ENCODE measurements around the gene GPC6.

The GPC6 gene

DNA sequence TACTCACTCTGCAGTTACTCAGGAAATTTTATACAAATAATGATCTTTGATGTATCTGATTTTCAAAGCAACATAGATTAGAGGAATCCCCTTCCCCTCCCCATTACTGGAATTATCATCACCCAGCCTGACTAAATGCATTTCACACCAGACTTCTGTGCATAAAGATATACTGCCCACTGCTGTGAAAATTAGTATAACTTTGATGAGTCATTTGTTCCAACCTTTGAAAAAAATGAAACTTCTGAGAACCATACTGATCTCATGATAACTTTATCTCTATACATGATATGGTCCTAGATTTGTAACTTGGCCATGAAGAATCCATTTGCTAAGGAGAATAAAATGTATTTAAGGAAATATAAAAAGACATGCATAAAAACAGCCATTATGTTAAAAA lies 63.9 kb downstream of the GPC6 start:
- ATAC-seq (replicated peaks; ENCODE audit: extremely low read depth, poor library complexity, severe bottlenecking) = no peak
- H3K36me3 Mint-ChIP-seq (ENCODE audit: insufficient read depth) = no peaks in the 10 kb centered on the region

GRCh38 chr13:93292366-93292765 lies 65.8 kb downstream of the GPC6 start:
- Mint-ChIP-seq H3K4me1 (no peaks in the 10 kb centered on the region), H3K27ac (ENCODE audit: low read depth) (no peak overlapping the region), H3K9me3 (no peaks in the 10 kb centered on the region)

More for the DNA sequence above, 63.9 kb downstream of the GPC6 start:
- DNase-seq (ENCODE audit: low spot score in 2 of 2) = no peak
- Mint-ChIP-seq H3K4me1 (no peaks in the 10 kb centered on the region), H3K9me3 (no peaks in the 10 kb centered on the region), H3K27ac (ENCODE audit: low read depth) (no peak overlapping the region), H3K4me3 (no peak overlapping the region), H3K27me3 (no peaks in the 10 kb centered on the region)

DNA sequence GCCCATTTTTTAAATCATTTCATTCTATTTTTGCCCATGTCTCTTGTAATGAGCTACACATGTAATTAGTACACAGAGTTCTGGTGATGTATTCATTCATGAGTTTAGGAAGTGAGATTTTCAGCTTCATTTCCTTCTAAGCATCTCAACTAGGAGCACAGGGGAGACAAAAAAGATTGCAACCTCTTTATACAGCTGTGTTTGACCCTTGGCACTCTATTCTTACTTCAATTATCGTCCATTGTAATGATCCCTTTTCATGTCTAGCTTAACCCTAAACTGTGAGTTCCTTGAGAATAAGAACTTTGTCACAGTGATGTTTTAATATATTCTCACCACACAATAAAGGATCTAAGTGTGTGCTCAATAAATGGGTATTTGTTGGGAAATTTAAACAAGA lies 67.1 kb downstream of the GPC6 start:
- Mint-ChIP-seq H3K4me3 (no peak overlapping the region), H3K4me1 (no peaks in the 10 kb centered on the region), H3K9me3 (no peaks in the 10 kb centered on the region), H3K27ac (ENCODE audit: low read depth) (no peak overlapping the region), H3K36me3 (ENCODE audit: insufficient read depth) (no peaks in the 10 kb centered on the region), H3K27me3 (no peaks in the 10 kb centered on the region)
- ATAC-seq (replicated peaks; ENCODE audit: extremely low read depth, poor library complexity, severe bottlenecking) (no peak), DNase-seq (ENCODE audit: low spot score in 2 of 2) (no peak)

More at GRCh38 chr13:93292366-93292765, 65.8 kb downstream of the GPC6 start:
- no peak overlapping the region for H3K4me3 Mint-ChIP-seq
- no peaks in the 10 kb centered on the region for H3K27me3 Mint-ChIP-seq
- ATAC-seq (replicated peaks; ENCODE audit: extremely low read depth, poor library complexity, severe bottlenecking) (no peak), DNase-seq (ENCODE audit: low spot score in 2 of 2) (no peak)
- no peaks in the 10 kb centered on the region for H3K36me3 Mint-ChIP-seq (ENCODE audit: insufficient read depth)

DNA sequence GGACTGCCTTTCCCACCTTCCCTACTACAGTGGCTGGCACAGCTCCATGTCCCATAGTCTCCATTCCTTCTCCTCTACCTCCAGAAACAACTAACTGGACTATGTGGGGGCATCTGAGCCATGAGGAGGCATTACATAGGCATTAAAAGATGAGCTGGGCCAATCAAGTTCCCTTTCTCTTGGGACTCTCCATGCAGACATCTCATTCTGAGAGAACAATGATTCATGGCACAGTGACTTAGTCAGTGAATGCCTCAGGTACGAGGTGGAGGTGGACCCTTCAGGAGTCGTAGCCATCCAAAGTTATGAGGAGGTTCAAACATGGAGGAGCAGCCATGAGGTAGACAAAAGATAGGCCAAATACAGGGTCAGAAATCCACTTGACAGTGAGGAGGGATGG lies 70.0 kb downstream of the GPC6 start:
- Mint-ChIP-seq H3K9me3 (no peaks in the 10 kb centered on the region), H3K36me3 (ENCODE audit: insufficient read depth) (no peaks in the 10 kb centered on the region), H3K27me3 (no peaks in the 10 kb centered on the region), H3K27ac (ENCODE audit: low read depth) (no peak overlapping the region), H3K4me3 (no peak overlapping the region), H3K4me1 (no peaks in the 10 kb centered on the region)
- ATAC-seq (replicated peaks; ENCODE audit: extremely low read depth, poor library complexity, severe bottlenecking) (no peak), DNase-seq (ENCODE audit: low spot score in 2 of 2) (no peak)

DNA sequence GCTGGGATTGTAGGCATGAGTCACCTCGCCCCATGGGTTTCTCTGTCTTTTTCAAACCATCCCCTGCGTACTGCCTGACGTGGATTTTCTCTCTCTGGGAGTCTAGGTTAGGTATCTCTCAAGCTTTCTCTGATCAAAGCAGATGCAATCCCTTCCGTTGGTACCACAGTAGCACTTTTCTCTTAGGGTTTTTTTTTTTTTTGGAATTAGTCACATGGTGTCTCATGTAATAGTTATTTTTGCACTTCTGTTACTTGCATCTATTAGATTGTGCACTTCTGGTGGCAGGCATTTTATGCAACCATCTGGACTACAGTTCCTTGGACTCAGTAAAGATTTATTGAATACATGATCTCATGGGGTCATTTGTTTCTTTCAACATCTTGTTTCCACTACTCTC lies 72.1 kb downstream of the GPC6 start:
- Mint-ChIP-seq H3K27me3 (no peaks in the 10 kb centered on the region), H3K27ac (ENCODE audit: low read depth) (no peak overlapping the region), H3K9me3 (no peaks in the 10 kb centered on the region)

DNA sequence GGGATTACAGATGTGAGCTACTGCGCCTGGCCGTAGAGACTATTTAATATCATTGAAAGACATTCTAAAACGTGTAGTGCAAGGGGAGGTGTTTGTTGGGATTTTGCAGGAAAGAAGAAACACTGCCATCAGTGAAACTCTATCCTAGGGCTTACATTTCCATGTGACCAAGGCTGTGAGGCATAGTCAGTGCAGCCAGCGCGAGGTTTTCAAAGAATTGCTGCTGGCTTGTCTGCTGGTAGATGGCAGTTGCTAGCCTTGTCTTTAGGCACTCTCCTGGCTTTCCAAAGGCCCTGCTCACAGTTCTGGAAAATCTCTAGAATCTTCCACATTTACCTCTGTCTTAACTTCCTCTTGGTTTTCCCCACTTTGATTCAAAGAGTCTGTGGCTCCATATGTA lies 77.5 kb downstream of the GPC6 start:
- no peaks in the 10 kb centered on the region for H3K9me3 Mint-ChIP-seq
- H3K4me1 Mint-ChIP-seq = no peaks in the 10 kb centered on the region
- no peaks in the 10 kb centered on the region for H3K27me3 Mint-ChIP-seq
- DNase-seq (ENCODE audit: low spot score in 2 of 2) = no peak
- ATAC-seq (replicated peaks; ENCODE audit: extremely low read depth, poor library complexity, severe bottlenecking) = no peak
- no peak overlapping the region for H3K4me3 Mint-ChIP-seq
- H3K27ac Mint-ChIP-seq (ENCODE audit: low read depth) = no peak overlapping the region
- no peaks in the 10 kb centered on the region for H3K36me3 Mint-ChIP-seq (ENCODE audit: insufficient read depth)

More for the DNA sequence above, 72.1 kb downstream of the GPC6 start:
- Mint-ChIP-seq H3K36me3 (ENCODE audit: insufficient read depth) (no peaks in the 10 kb centered on the region), H3K4me1 (no peaks in the 10 kb centered on the region), H3K4me3 (no peak overlapping the region)
- ATAC-seq (replicated peaks; ENCODE audit: extremely low read depth, poor library complexity, severe bottlenecking) = no peak
- no peak for DNase-seq (ENCODE audit: low spot score in 2 of 2)

GRCh38 chr13:93304868-93305613 lies 78.4 kb downstream of the GPC6 start:
- ATAC-seq (replicated peaks; ENCODE audit: extremely low read depth, poor library complexity, severe bottlenecking) (no peak), DNase-seq (ENCODE audit: low spot score in 2 of 2) (no peak)
- Mint-ChIP-seq H3K36me3 (ENCODE audit: insufficient read depth) (no peaks in the 10 kb centered on the region), H3K9me3 (no peaks in the 10 kb centered on the region), H3K27me3 (no peaks in the 10 kb centered on the region), H3K4me1 (no peaks in the 10 kb centered on the region), H3K27ac (ENCODE audit: low read depth) (no peak overlapping the region), H3K4me3 (no peak overlapping the region)

DNA sequence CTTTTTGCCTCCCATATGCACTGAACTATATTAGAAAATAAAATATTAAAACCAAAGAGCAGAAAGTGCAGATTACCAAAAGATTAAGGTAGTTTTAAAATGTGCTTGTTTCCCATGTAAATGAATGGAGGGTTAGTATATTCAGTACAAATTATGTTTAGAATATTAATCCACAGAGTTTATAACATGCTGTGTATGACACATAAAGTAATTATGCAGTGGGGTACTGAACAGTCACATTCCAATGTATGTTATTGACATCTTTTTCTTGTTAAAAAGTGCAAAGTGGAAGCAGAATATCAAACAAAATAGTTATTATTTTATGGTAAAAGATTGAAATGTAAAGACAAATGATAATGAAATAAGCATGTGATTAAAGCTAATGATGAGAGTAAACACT lies 79.3 kb downstream of the GPC6 start:
- ATAC-seq (replicated peaks; ENCODE audit: extremely low read depth, poor library complexity, severe bottlenecking) = no peak
- Mint-ChIP-seq H3K4me3 (no peak overlapping the region), H3K27me3 (no peaks in the 10 kb centered on the region), H3K4me1 (no peaks in the 10 kb centered on the region), H3K9me3 (no peaks in the 10 kb centered on the region), H3K27ac (ENCODE audit: low read depth) (no peak overlapping the region), H3K36me3 (ENCODE audit: insufficient read depth) (no peaks in the 10 kb centered on the region)
- DNase-seq (ENCODE audit: low spot score in 2 of 2) = no peak

GRCh38 chr13:93307136-93307535 lies 80.5 kb downstream of the GPC6 start:
- ATAC-seq (replicated peaks; ENCODE audit: extremely low read depth, poor library complexity, severe bottlenecking) = no peak
- Mint-ChIP-seq H3K27me3 (no peaks in the 10 kb centered on the region), H3K4me1 (no peaks in the 10 kb centered on the region), H3K36me3 (ENCODE audit: insufficient read depth) (no peaks in the 10 kb centered on the region), H3K9me3 (no peaks in the 10 kb centered on the region), H3K27ac (ENCODE audit: low read depth) (no peak overlapping the region), H3K4me3 (no peak overlapping the region)
- DNase-seq (ENCODE audit: low spot score in 2 of 2) = no peak

- no peak overlapping the region for H3K27ac Mint-ChIP-seq (ENCODE audit: low read depth)
- no peak for DNase-seq (ENCODE audit: low spot score in 2 of 2)
- no peaks in the 10 kb centered on the region for H3K27me3 Mint-ChIP-seq
- no peaks in the 10 kb centered on the region for H3K4me1 Mint-ChIP-seq
- no peaks in the 10 kb centered on the region for H3K9me3 Mint-ChIP-seq
- no peak for ATAC-seq (replicated peaks; ENCODE audit: extremely low read depth, poor library complexity, severe bottlenecking)
- H3K4me3 Mint-ChIP-seq = no peak overlapping the region
- H3K36me3 Mint-ChIP-seq (ENCODE audit: insufficient read depth) = no peaks in the 10 kb centered on the region
Measured at GRCh38 chr13:93307651-93308050, 81.0 kb downstream of the GPC6 start.

DNA sequence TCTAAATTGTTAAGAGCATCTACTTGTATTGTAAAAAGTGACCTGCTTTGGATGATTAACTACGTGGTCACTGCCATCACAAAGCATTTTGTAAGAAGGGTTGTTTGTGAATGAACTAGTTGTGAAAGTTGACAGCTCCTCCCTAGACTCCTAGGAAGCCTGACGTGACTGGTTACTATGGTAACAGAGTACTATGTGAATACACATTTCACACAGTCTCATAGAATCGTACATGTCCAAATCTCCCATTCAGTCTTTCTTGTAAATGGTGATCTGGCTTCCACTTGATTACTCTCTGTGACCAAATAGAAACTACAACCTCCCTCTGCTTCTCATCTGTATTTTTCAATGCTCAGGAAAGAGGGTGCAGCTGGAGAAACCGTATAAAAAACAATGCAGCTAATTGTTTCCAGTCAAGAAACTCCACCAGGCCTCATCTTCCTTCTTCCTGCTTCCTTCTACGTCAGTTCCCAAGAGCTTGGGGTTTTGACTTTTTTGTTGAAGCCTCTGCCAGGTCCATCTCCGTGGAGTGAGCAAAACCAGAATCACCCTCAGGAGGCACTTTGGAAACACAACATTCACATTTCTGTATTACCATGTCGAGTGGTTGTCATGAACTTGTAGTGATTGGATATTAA lies 83.4 kb downstream of the GPC6 start:
- no peak overlapping the region for H3K4me3 Mint-ChIP-seq
- no peaks in the 10 kb centered on the region for H3K36me3 Mint-ChIP-seq (ENCODE audit: insufficient read depth)
- ATAC-seq (replicated peaks; ENCODE audit: extremely low read depth, poor library complexity, severe bottlenecking) = no peak
- H3K27ac Mint-ChIP-seq (ENCODE audit: low read depth) = no peak overlapping the region
- no peak for DNase-seq (ENCODE audit: low spot score in 2 of 2)
- no peaks in the 10 kb centered on the region for H3K4me1 Mint-ChIP-seq
- no peaks in the 10 kb centered on the region for H3K9me3 Mint-ChIP-seq
- H3K27me3 Mint-ChIP-seq = no peaks in the 10 kb centered on the region

GRCh38 chr13:93316841-93317240 lies 90.2 kb downstream of the GPC6 start:
- Mint-ChIP-seq H3K36me3 (ENCODE audit: insufficient read depth) (no peaks in the 10 kb centered on the region), H3K4me3 (no peak overlapping the region), H3K27me3 (no peaks in the 10 kb centered on the region), H3K27ac (ENCODE audit: low read depth) (no peak overlapping the region), H3K4me1 (no peaks in the 10 kb centered on the region), H3K9me3 (no peaks in the 10 kb centered on the region)
- DNase-seq (ENCODE audit: low spot score in 2 of 2) (no peak), ATAC-seq (replicated peaks; ENCODE audit: extremely low read depth, poor library complexity, severe bottlenecking) (no peak)

DNA sequence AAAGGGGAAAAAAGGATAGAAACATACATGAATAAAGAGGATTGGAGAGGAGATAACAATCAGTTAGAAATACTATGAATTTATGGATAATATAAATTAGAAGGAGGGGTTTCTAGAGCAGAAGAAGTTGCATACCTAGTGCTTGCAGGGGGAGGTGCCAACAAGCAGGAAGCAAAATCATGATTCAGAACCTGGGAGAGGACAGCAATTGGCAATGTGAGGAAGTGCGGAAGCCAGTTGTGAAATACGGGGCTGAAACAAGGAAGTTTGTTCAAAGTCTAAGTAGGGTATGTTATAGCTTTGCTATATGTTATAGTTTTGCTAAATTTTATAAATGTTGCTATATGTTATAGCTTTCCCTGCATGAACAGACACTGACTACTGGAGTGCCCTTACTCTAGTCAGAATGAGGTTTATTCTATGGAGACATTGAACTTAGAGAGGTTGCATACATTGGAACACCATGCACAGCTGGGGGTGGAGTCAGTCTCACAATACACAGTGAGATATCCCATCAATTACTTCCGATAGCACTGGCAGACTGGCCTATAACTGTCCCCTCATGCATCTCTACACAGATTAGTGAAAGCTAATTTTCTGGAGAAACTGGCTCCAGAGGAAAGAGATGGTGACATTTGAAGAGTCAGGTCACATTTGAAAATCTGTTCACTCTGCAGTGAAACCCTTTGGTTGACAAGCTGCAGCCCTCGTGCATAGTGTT lies 92.1 kb downstream of the GPC6 start:
- DNase-seq (ENCODE audit: low spot score in 2 of 2) (no peak), ATAC-seq (replicated peaks; ENCODE audit: extremely low read depth, poor library complexity, severe bottlenecking) (no peak)
- Mint-ChIP-seq H3K4me1 (no peaks in the 10 kb centered on the region), H3K9me3 (no peaks in the 10 kb centered on the region), H3K27me3 (no peaks in the 10 kb centered on the region), H3K4me3 (no peak overlapping the region), H3K27ac (ENCODE audit: low read depth) (no peak overlapping the region), H3K36me3 (ENCODE audit: insufficient read depth) (no peaks in the 10 kb centered on the region)

Measured in central memory CD8-positive, alpha-beta T cell (primary cell).